GM21390 (cell line): ENCODE measurements around the gene GNPTG.

Experiments used
- ATAC-seq: cut with Tn5 transposase; IDR thresholded peaks from one replicate; pipeline ENCODE4 v1.9.1; 2021; ENCODE audit not compliant: unreplicated experiment

Gene GNPTG

GRCh38 chr16:1392826-1393225, 41.1 kb downstream of the GNPTG start:
- ATAC-seq = no peak

GRCh38 chr16:1393613-1394176, 42.0 kb downstream of the GNPTG start:
- ATAC-seq = no peak

- ATAC-seq = no peak
Measured at GRCh38 chr16:1394367-1394951, 42.7 kb downstream of the GNPTG start.

- no peak for ATAC-seq
Measured at GRCh38 chr16:1395444-1396031, 43.8 kb downstream of the GNPTG start.

- ATAC-seq = no peak
Measured at GRCh38 chr16:1397779-1398178, 46.0 kb downstream of the GNPTG start.

GRCh38 chr16:1398351-1398750, 46.6 kb downstream of the GNPTG start:
- no peak for ATAC-seq

GRCh38 chr16:1398826-1399581, 47.3 kb downstream of the GNPTG start:
- no peak for ATAC-seq

- ATAC-seq = no peak
Measured at GRCh38 chr16:1401061-1401757, 49.5 kb downstream of the GNPTG start.

- ATAC-seq = no peak
Measured at GRCh38 chr16:1401758-1402154, 50.0 kb downstream of the GNPTG start.

GRCh38 chr16:1403036-1403435, 51.3 kb downstream of the GNPTG start:
- ATAC-seq = no peak

GRCh38 chr16:1403733-1404132, 52.0 kb downstream of the GNPTG start:
- ATAC-seq = no peak

- ATAC-seq = no peak
Measured at GRCh38 chr16:1407753-1408152, 56.0 kb downstream of the GNPTG start.

- ATAC-seq = peak; percentile 59
Measured at GRCh38 chr16:1408171-1408837, 56.6 kb downstream of the GNPTG start.

GRCh38 chr16:1412847-1413246, 61.1 kb downstream of the GNPTG start:
- ATAC-seq = no peak
